ENCODE measurements around the gene LRRC71.

LRRC71 gene

DNA sequence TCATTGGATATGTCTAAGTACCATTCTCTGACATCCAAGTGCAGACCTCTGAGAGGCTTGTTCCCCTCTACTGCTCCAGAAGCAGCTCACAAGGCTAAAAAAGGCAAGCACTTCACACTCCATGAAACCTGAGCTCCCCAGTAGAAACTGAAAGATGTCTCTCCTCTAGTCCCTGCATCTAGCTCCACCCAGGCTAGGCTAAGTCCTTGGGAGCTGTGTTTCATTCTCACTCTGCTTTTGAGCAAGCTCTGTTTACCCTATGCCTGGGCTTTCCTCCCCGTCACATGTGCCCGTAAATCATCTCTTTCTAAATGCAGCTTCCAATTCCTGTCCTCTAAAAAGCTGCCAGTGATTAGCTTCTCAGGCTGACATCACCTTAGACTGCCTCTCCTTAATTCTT, 39.0 kb downstream of the LRRC71 start (continued):
- TF ChIP-seq ZBTB11 (tag by site-specific recombination; conservative IDR thresholded peaks at IDR 0.05; ENCODE audit: low read depth) (no peak), ZNF501 (tag by site-specific recombination; IDR thresholded peaks at IDR 0.05) (no peak), ZNF621 (tag by site-specific recombination; IDR thresholded peaks at IDR 0.05) (no peak), ZNF16 (tag by site-specific recombination; IDR thresholded peaks at IDR 0.05; ENCODE audit: low read depth) (no peak), ZNF792 (tag by site-specific recombination; IDR thresholded peaks at IDR 0.05) (no peak), ZNF133 (tag by site-specific recombination; IDR thresholded peaks at IDR 0.05) (no peak), KLF8 (tag by site-specific recombination; IDR thresholded peaks at IDR 0.05) (no peak), ZNF266 (tag by site-specific recombination; IDR thresholded peaks at IDR 0.05; ENCODE audit: low read depth) (no peak), PRDM1 (tag by site-specific recombination; IDR thresholded peaks at IDR 0.05) (peak; percentile 52; the same call in 1 of the 2 replicates), SCRT1 (tag by site-specific recombination; IDR thresholded peaks at IDR 0.05; ENCODE audit: borderline replicate concordance) (no peak), ZNF768 (tag by site-specific recombination; IDR thresholded peaks at IDR 0.05) (no peak), ZNF239 (tag by site-specific recombination; IDR thresholded peaks at IDR 0.05) (no peak), ZNF654 (tag by site-specific recombination; IDR thresholded peaks at IDR 0.05; ENCODE audit: low read depth) (no peak), ZNF623 (tag by site-specific recombination; IDR thresholded peaks at IDR 0.05) (no peak), GLIS1 (tag by site-specific recombination; IDR thresholded peaks at IDR 0.05) (no peak), MEIS1 (CRISPR knock-in tag; IDR thresholded peaks at IDR 0.05; ENCODE audit: borderline replicate concordance) (no peak), HOXC10 (CRISPR knock-in tag; IDR thresholded peaks at IDR 0.05) (no peak), ZNF704 (tag by site-specific recombination; IDR thresholded peaks at IDR 0.05) (no peak), ZNF843 (tag by site-specific recombination; IDR thresholded peaks at IDR 0.05) (no peak), ZBTB49 (tag by site-specific recombination; IDR thresholded peaks at IDR 0.05; ENCODE audit: low read depth) (no peak), ZNF26 (tag by site-specific recombination; IDR thresholded peaks at IDR 0.05) (no peak), ZIC2 (tag by site-specific recombination; IDR thresholded peaks at IDR 0.05) (no peak), ZNF610 (tag by site-specific recombination; IDR thresholded peaks at IDR 0.05; ENCODE audit: borderline replicate concordance) (no peak)
- TF ChIP-seq, protein P1, sequence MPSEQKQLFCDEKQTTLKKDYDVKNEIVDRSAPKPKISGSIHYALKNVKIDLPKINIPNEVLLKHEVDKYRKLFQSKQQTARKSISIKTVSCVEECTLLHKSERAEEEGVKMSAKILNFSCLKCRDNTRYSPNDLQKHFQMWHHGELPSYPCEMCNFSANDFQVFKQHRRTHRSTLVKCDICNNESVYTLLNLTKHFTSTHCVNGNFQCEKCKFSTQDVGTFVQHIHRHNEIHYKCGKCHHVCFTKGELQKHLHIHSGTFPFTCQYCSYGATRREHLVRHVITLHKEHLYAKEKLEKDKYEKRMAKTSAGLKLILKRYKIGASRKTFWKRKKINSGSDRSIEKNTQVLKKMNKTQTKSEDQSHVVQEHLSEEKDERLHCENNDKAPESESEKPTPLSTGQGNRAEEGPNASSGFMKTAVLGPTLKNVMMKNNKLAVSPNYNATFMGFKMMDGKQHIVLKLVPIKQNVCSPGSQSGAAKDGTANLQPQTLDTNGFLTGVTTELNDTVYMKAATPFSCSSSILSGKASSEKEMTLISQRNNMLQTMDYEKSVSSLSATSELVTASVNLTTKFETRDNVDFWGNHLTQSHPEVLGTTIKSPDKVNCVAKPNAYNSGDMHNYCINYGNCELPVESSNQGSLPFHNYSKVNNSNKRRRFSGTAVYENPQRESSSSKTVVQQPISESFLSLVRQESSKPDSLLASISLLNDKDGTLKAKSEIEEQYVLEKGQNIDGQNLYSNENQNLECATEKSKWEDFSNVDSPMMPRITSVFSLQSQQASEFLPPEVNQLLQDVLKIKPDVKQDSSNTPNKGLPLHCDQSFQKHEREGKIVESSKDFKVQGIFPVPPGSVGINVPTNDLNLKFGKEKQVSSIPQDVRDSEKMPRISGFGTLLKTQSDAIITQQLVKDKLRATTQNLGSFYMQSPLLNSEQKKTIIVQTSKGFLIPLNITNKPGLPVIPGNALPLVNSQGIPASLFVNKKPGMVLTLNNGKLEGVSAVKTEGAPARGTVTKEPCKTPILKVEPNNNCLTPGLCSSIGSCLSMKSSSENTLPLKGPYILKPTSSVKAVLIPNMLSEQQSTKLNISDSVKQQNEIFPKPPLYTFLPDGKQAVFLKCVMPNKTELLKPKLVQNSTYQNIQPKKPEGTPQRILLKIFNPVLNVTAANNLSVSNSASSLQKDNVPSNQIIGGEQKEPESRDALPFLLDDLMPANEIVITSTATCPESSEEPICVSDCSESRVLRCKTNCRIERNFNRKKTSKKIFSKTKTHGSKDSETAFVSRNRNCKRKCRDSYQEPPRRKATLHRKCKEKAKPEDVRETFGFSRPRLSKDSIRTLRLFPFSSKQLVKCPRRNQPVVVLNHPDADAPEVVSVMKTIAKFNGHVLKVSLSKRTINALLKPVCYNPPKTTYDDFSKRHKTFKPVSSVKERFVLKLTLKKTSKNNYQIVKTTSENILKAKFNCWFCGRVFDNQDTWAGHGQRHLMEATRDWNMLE (tag by site-specific recombination; conservative IDR thresholded peaks at IDR 0.05; ENCODE audit: low read depth), result no peak
- TF ChIP-seq, protein P2, sequence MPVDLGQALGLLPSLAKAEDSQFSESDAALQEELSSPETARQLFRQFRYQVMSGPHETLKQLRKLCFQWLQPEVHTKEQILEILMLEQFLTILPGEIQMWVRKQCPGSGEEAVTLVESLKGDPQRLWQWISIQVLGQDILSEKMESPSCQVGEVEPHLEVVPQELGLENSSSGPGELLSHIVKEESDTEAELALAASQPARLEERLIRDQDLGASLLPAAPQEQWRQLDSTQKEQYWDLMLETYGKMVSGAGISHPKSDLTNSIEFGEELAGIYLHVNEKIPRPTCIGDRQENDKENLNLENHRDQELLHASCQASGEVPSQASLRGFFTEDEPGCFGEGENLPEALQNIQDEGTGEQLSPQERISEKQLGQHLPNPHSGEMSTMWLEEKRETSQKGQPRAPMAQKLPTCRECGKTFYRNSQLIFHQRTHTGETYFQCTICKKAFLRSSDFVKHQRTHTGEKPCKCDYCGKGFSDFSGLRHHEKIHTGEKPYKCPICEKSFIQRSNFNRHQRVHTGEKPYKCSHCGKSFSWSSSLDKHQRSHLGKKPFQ (tag by site-specific recombination; IDR thresholded peaks at IDR 0.05), result 0 out of 2 replicates have a peak, but pooled peaks have one; percentile 30
